Endothelial cell of hepatic sinusoid (primary cell): ENCODE measurements around the gene NKX6-2.

ENCODE experiments used
- in situ Hi-C: cut with HindIII; loops from 2 replicates; pipeline ENCODE4 v1.10.0; 2017; ENCODE audit warnings: low sequenced_read_pairs

The NKX6-2 gene

GRCh38 chr10:132743925-132744490, 41.9 kb downstream of the NKX6-2 start:
- in situ Hi-C loops: loop anchor here (5.0 kb wide), 1 partner anchor 52 kb away; no protein-coding TSS in a partner anchor

DNA sequence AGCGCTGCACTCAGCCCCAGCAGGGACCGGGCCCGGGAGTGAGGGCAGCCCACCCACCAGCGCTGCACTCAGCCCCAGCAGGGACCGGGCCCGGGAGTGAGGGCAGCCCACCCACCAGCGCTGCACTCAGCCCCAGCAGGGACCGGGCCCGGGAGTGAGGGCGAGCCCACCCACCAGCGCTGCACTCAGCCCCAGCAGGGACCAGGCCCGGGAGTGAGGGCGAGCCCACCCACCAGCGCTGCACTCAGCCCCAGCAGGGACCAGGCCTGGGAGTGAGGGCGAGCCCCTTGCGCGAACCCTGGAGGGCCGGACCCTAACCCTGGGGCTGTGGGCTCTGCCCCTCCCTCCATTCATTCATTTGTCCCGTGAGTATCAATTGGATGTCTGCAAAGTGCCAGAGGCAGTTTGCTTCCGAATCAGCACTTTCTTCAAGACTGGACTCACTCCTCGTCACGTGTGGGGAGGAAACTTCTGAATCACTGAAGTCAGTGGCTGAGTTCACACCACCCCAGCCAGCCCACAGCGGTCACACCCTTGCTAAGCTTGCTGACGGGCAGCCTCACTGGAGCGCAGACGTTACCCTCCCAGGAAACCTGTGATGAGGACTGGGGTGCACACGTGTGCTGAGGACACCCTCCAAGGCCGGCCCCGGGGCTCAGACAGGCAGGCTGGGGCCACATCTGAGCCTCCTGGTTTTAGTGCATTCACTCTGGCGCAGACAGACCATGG, 42.6 kb downstream of the NKX6-2 start:
- in situ Hi-C loops: loop anchor here (5.0 kb wide), 1 partner anchor 51 kb away; no protein-coding TSS in a partner anchor

- in situ Hi-C loops: loop anchor here (5.0 kb wide), 1 partner anchor 51 kb away; no protein-coding TSS in a partner anchor
Measured at GRCh38 chr10:132742837-132743194, 43.1 kb downstream of the NKX6-2 start.

DNA sequence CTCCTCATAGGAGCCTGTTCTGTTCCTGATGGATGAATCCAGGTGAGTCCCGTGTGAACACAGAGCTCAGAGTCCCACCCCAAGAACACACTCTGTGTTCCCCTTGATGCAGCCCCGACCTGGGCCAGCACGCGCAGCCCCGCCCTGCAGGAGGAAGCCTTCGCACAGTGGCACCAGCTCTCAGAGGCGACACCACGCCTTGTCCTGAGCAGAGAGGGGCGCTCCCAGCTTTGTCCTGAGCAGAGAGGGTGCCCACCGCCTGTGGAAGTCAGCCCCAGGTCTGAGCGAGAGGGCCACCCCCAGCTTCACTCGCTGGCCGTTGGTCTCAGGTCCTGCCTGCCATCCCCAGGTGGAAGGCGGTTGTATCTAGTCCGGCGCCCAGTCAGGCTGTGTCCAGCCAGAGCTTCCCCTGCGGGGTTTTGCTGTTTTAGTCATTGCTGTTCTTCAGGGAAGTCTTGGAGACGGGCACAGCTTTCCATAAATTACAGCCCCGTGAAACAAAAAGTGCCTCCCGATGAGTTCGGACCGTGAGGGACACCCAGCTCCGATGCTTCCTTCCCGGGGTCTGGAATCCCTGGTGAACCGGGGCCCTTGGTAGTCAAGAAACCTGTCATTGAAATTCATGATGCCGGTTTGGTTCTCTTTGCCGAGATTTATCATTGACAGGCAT, 43.6 kb downstream of the NKX6-2 start:
- in situ Hi-C loops: loop anchor here (5.0 kb wide), 1 partner anchor 50 kb away; no protein-coding TSS in a partner anchor

- in situ Hi-C loops: loop anchor here (5.0 kb wide), 1 partner anchor 48 kb away; no protein-coding TSS in a partner anchor
Measured at GRCh38 chr10:132740588-132740987, 45.4 kb downstream of the NKX6-2 start.

- in situ Hi-C loops: no loop called here
Measured at GRCh38 chr10:132739225-132739613, 46.7 kb downstream of the NKX6-2 start.

DNA sequence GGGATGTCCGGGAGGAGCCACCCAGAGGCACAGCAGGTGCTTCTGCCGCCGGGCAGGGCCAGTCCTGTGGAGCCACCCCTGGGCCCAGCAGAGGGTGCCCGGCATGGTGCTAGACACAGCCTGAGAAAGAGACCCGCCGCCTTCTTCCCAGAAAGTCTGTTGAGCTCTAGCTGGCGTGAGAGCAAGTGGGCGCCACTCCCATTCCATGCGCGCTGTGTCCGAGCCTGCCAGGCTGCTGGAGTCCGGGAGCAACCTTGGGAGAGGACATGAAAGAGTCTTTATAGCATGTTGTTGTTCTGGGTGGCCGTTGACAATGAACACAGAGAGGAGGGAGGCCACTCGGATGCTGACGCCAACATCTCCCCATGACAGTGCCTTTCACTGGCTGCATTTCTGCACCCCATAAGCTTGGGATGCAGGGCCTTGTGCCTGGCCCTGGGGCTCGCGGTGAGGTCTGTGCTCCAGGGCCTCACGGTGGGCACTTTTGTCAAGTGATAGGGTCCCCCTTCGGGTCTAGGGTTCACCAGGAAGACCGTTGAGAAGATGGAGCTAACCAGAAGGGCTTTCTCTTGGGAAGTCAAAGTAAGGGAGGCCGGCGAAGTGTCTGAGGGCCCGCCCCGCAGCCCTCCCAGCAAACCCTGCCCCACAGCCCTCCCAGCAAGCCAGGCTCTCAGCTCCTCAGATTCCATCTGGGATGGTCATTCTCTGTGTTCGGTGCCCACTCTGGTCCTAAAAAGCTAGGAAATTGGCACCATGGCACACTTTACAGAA, 47.3 kb downstream of the NKX6-2 start:
- in situ Hi-C loops: no loop called here

GRCh38 chr10:132737390-132738048, 48.4 kb downstream of the NKX6-2 start:
- in situ Hi-C loops: no loop called here

- in situ Hi-C loops: no loop called here
Measured at GRCh38 chr10:132735923-132736391, 50.0 kb downstream of the NKX6-2 start.

- in situ Hi-C loops: no loop called here
Measured at GRCh38 chr10:132735341-132735775, 50.6 kb downstream of the NKX6-2 start.

- in situ Hi-C loops: no loop called here
Measured at GRCh38 chr10:132733926-132734325, 52.0 kb downstream of the NKX6-2 start.
